Neutrophil (primary cell): ENCODE results near the gene FRMPD4.

Experiments
- H3K27ac ChIP-seq: fragments of 200-600 bp; sonication (generic); 2 replicates; pipeline ENCODE4 v1.5.1; 2016; ENCODE audit warnings: mild to moderate bottlenecking, moderate library complexity
- H3K27me3 ChIP-seq: fragments of 200-600 bp; sonication (generic); 2 replicates; pipeline ENCODE4 v1.6.0; 2016; ENCODE audit warnings: mild to moderate bottlenecking
- H3K36me3 ChIP-seq: fragments of 200-600 bp; sonication (generic); 2 replicates; pipeline ENCODE4 v1.5.1; 2017
- H3K4me1 ChIP-seq, 2 experiments: fragments of 200-600 bp in 1 of 2; sonication (generic) in 1 of 2; 1 replicate in 1 of 2; 2 replicates in 1 of 2; pipeline versions ENCODE4 v1.5.1 to v1.6.1; 2013 to 2016; ENCODE audit warnings: low read depth in 1 of 2, low read length in 1 of 2, mild to moderate bottlenecking in 1 of 2, moderate library complexity in 1 of 2; ENCODE audit not compliant: control insufficient read depth in 1 of 2, insufficient read depth in 1 of 2
- H3K4me3 ChIP-seq, 2 experiments: fragments of 200-600 bp in 1 of 2; sonication (generic) in 1 of 2; 1 replicate in 1 of 2; 2 replicates in 1 of 2; pipeline ENCODE4 v1.5.1; 2013 to 2016; ENCODE audit warnings: low read depth in 1 of 2, low read length in 1 of 2, mild to moderate bottlenecking in 1 of 2, moderate library complexity in 1 of 2
- H3K9me3 ChIP-seq: fragments of 200-600 bp; sonication (generic); 2 replicates; pipeline ENCODE4 v1.5.1; 2016
- CTCF ChIP-seq: fragments of 200-600 bp; sonication (generic); IDR thresholded peaks from 2 replicates; pipeline ENCODE4 v1.5.1; 2016; ENCODE audit warnings: antibody characterized with exemption

Gene FRMPD4

GRCh38 chrX:12672367-12673106, 534.3 kb downstream of the FRMPD4 start:
- no peak overlapping the region for H3K4me3 ChIP-seq
- no peaks in the 10 kb centered on the region for H3K36me3 ChIP-seq
- H3K27ac ChIP-seq, result no peak overlapping the region
- H3K9me3 ChIP-seq, result no peaks in the 10 kb centered on the region
- H3K4me1 ChIP-seq, result no peaks in the 10 kb centered on the region
- no peak for TF ChIP-seq CTCF
- no peaks in the 10 kb centered on the region for H3K27me3 ChIP-seq

GRCh38 chrX:12673487-12673886, 535.2 kb downstream of the FRMPD4 start:
- no peak for TF ChIP-seq CTCF
- Histone ChIP-seq H3K4me1 (no peaks in the 10 kb centered on the region), H3K4me3 (no peak overlapping the region), H3K27ac (no peak overlapping the region), H3K36me3 (no peaks in the 10 kb centered on the region), H3K27me3 (no peaks in the 10 kb centered on the region), H3K9me3 (no peaks in the 10 kb centered on the region)

GRCh38 chrX:12679522-12679921, 541.2 kb downstream of the FRMPD4 start:
- Histone ChIP-seq H3K36me3 (no peaks in the 10 kb centered on the region), H3K4me3 (no peak overlapping the region), H3K9me3 (no peaks in the 10 kb centered on the region), H3K4me1 (no peaks in the 10 kb centered on the region), H3K27me3 (no peaks in the 10 kb centered on the region), H3K27ac (no peak overlapping the region)
- TF ChIP-seq CTCF, result no peak

GRCh38 chrX:12681047-12681446, 542.8 kb downstream of the FRMPD4 start:
- Histone ChIP-seq H3K9me3 (no peaks in the 10 kb centered on the region), H3K36me3 (no peaks in the 10 kb centered on the region), H3K27me3 (no peaks in the 10 kb centered on the region), H3K27ac (no peak overlapping the region), H3K4me1 (no peaks in the 10 kb centered on the region), H3K4me3 (no peak overlapping the region)
- no peak for TF ChIP-seq CTCF

GRCh38 chrX:12685541-12685940, 547.3 kb downstream of the FRMPD4 start:
- Histone ChIP-seq H3K36me3 (no peaks in the 10 kb centered on the region), H3K9me3 (no peaks in the 10 kb centered on the region), H3K4me3 (no peak overlapping the region), H3K27me3 (no peaks in the 10 kb centered on the region), H3K4me1 (no peaks in the 10 kb centered on the region), H3K27ac (no peak overlapping the region)
- no peak for TF ChIP-seq CTCF
